Brain pericyte (primary cell): ENCODE measurements around the gene IRF2BP1.
A peak's percentile ranks its signal among the peaks of the same experiment; 100 is the strongest.
"Not testable (repeated sequence)": the region's sequence is repeated elsewhere in the genome, so short reads cannot be mapped to it uniquely, and the experiment has no call there.

ENCODE experiments used
- DNase-seq: peaks from one replicate; pipeline ENCODE4 v3.0.0-alpha.2; 2012; ENCODE audit warnings: low read depth, low spot score

The IRF2BP1 gene

GRCh38 chr19:45882652-45883585, 3.0 kb downstream of the IRF2BP1 start:
- DNase-seq: peak; percentile 71

GRCh38 chr19:45881909-45882528, 3.9 kb downstream of the IRF2BP1 start:
- DNase-seq: no peak

GRCh38 chr19:45881082-45881908, 4.6 kb downstream of the IRF2BP1 start:
- no peak for DNase-seq

DNA sequence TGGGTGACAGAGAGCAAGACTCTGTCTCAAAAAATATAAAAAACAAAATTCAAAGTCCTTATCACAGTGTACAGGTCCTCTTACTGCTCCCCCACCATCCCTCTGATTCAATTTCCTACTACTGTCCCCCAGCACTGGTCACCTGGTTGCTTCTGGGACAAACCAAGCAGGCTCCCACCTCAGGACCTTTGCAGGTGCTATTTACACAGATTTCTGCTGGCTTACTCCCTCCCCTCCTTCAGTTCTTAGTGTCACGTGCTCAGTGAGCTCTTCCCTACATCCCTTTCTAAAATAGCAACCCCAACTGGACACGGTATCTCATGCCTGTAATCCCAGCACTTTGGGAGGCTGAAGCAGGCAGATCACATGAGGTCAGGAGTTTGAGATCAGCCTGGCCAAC, 6.0 kb downstream of the IRF2BP1 start:
- no peak for DNase-seq

- DNase-seq: no peak
These were observed 6.9 kb downstream of the IRF2BP1 start for GRCh38 chr19:45879055-45879454.

- DNase-seq: no peak
These were observed 7.7 kb downstream of the IRF2BP1 start for GRCh38 chr19:45878043-45878794.

DNA sequence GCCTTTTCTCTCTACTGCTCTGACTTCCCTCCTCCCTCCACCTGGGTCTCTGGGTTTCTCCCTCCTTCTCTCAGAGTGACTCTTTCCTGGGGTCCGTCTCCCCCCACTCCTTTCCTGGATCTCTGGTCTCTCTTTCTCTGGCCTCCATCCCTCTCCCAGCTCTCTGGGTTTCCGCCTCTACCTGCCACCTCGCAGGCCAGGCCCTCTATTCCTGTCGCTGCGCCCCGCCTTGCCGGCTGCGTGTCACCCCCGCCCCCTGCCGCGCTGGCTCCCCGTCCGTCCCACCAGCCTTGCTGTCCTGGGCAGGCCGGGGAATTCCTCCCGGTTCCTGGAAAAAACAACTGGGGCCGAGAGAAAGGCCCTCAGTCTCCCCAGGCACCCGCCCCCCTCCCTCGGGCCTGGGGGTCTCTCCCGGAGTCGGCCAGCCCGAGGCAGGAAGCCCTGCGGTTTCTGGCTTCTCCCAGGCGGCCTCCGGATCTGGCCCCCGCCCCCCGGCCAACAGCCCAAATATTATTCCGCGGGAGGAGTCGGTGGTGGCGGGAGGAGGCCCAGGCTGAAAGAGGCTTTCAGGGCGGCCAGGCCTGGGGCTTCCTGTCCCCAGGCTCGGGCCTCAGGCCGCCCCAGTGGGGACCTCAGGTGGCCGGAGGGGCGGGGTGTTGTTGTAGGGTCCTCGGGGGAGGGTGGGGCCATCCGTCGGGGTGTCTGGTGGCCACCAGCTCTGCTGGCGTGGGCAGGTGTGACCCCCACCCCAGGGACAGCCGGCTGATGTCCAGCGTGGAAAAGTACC, 9.3 kb downstream of the IRF2BP1 start:
- no peak for DNase-seq

DNA sequence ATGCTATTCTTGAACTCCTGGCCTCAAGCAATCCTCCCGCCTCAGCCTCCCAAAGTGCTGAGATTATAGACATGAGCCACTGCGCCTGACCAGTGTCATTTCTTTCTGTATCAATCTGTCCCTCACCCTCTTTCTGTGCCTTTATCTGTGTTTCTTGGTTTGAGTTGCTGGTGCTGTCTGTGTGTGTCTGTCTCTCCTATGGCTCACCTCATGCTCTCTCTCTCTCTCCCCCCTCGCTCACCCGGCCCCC, 9.9 kb downstream of the IRF2BP1 start:
- no peak for DNase-seq

GRCh38 chr19:45874620-45874966, 11.3 kb downstream of the IRF2BP1 start:
- no peak for DNase-seq

- DNase-seq: no peak
These were observed 12.6 kb downstream of the IRF2BP1 start for GRCh38 chr19:45873219-45873772.

- no peak for DNase-seq
These were observed 13.6 kb downstream of the IRF2BP1 start for GRCh38 chr19:45872095-45872919.

DNA sequence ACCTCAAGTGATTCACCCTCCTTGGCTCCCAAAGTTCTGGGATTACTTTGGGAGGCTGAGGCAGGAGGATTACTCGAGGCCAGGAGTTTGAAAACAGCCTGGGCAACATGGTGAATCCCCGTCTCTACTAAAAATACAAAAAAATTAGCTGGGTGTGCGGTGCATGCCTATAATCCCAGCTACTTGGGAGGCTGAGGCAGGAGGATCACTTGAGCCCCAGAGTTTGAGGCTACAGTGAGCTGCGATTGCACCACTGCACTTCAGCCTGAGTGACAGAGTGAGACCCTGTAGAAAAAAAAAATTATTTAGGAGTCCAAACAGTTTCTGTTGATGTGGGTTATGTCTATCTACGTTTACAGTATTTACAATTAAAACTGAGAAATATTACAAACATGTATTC, 15.1 kb downstream of the IRF2BP1 start:
- no peak for DNase-seq

- not testable (repeated sequence) for DNase-seq
These were observed 18.7 kb downstream of the IRF2BP1 start for GRCh38 chr19:45867241-45867640.

- no peak for DNase-seq
These were observed 19.4 kb downstream of the IRF2BP1 start for GRCh38 chr19:45866400-45867176.

DNA sequence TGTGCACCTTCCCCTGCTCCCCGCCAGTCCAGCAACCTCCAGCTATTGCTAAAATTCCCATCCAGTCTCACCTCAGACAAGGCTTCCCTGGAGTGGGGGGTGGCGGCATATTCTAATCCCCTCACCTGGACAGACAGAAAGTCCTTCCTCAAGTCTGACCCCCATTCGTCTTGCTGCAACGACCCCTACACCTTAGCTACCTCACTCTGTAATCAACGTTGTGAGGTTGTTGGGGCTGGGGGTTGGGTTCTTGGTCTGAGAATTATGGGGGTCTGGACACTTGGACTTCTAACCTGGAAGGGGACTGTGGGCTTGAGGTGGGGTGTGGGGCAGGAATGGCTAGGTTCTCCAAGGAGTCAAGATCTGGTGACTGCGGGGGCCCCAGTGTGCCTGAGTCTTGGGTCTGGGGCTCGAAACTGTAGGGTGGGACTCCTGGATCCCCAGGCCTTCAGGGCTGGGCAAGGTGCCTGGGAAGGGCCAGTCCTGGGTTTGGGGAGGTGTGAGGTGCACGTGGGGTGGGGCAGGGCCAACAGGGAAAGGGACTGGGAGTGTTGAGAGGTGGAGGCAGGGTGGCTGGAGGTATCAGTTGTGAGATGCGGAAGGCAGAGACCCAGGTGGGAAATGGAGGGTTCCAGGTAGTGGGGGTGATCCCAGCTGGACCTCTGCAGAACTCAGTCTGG, 20.5 kb downstream of the IRF2BP1 start:
- no peak for DNase-seq

DNA sequence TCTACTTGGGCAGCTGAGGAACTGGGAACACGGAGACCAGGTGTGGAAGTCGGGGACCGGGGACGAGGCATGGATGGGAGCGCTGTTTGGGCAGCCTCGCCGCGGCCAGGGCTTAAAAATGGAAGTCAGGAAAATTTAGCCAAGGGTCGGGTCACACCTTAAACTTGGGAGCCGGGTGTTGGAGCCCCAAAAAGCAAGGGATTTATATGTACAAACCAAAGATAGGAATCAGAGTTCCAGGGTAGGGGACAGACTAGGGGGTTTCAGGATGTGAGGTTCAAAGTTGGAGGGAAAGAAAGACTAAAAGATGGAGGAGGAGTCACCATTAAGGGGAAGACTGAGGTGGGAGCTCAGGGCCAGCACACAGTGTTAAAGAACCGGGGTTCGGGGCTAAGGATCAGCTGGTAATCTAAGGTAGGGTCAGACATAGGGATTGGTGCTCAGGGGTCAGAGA, 21.3 kb downstream of the IRF2BP1 start:
- no peak for DNase-seq

GRCh38 chr19:45863840-45864628, 21.9 kb downstream of the IRF2BP1 start, which contains the start of gene FOXA3:
FOXA3 (plus strand) TSS chr19:45864326; CDS start chr19:45864457, 131 bp downstream.
- DNase-seq: no peak
